GM20000 (cell line): ENCODE data around the gene TMEM154.

ENCODE experiments used
- DNase-seq: peaks from one replicate; pipeline ENCODE4 v3.0.0; 2012; ENCODE audit warnings: low spot score
- CTCF ChIP-seq: IDR thresholded peaks from 2 replicates; pipeline ENCODE4 v1.5.1; 2012; ENCODE audit warnings: mild to moderate bottlenecking, control low read depth; ENCODE audit errors: extremely low read depth, missing control alignments

TMEM154 gene

GRCh38 chr4:152693871-152694270 lies 14.1 kb upstream of the TMEM154 start:
- TF ChIP-seq CTCF = no peak
- DNase-seq = no peak

- DNase-seq = no peak
- TF ChIP-seq CTCF = no peak
Observed at GRCh38 chr4:152691761-152692160, 12.0 kb upstream of the TMEM154 start.

- TF ChIP-seq CTCF = no peak
- no peak for DNase-seq
Observed at GRCh38 chr4:152690706-152691651, 11.2 kb upstream of the TMEM154 start.

GRCh38 chr4:152689615-152690501 lies 10.1 kb upstream of the TMEM154 start:
- DNase-seq = no peak
- TF ChIP-seq CTCF = no peak

- DNase-seq = no peak
Observed at GRCh38 chr4:152687974-152688599, 8.3 kb upstream of the TMEM154 start.

GRCh38 chr4:152686452-152687013 lies 6.7 kb upstream of the TMEM154 start:
- no peak for DNase-seq
- TF ChIP-seq CTCF = no peak

More at GRCh38 chr4:152687974-152688599, 8.3 kb upstream of the TMEM154 start:
- TF ChIP-seq CTCF = no peak
